HG02973 (cell line): ENCODE results near the gene ATP10B.
"Not testable (repeated sequence)": the region's sequence is repeated elsewhere in the genome, so short reads cannot be mapped to it uniquely, and the experiment has no call there.

Source experiments
- ATAC-seq: cut with Tn5 transposase; IDR thresholded peaks from one replicate; pipeline ENCODE4 v1.9.1; 2021; ENCODE audit warnings: moderate library complexity; ENCODE audit not compliant: unreplicated experiment

Gene ATP10B

DNA sequence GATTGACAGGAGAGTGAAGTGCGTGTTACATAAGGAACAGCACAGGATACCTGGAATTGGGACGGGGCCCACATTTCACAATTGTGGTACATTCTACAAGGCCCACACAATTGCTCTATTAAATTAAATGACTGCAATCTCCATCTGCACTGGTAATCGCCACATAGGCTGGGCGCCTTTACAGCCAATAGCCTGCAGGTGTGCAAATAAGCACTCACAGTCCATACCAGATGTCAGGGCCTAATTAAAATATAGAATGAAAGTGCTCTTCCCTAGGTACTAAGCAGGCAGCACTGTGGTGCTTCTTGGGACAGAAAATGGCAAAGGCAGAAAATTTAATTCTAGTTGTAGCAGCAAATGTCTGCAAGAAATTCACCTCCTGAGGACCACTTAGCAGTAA lies 82.7 kb downstream of the ATP10B start:
- no peak for ATAC-seq

- ATAC-seq, result no peak
Observed at GRCh38 chr5:160767062-160767461, 84.9 kb downstream of the ATP10B start.

GRCh38 chr5:160760008-160760407 lies 92.0 kb downstream of the ATP10B start:
- ATAC-seq, result no peak

DNA sequence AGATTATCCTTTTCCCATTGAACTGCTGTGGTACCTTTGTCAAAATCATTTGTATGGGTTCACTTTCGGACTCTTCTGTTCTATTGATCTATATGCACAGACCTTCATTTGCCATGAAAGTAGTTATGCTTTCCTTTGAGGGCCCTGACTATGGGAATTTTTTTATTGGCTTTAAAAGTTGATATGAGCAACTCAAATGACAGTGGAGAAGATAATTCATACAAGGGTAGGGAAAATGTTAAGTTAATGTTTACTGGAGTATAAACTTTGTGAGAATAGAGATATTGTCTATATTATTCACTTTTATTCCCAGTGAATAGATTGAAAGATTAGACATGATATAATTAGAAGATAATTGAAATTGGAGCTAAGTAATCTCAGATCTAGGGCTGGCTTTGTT lies 94.8 kb downstream of the ATP10B start:
- no peak for ATAC-seq

GRCh38 chr5:160750938-160751657 lies 100.9 kb downstream of the ATP10B start:
- no peak for ATAC-seq

DNA sequence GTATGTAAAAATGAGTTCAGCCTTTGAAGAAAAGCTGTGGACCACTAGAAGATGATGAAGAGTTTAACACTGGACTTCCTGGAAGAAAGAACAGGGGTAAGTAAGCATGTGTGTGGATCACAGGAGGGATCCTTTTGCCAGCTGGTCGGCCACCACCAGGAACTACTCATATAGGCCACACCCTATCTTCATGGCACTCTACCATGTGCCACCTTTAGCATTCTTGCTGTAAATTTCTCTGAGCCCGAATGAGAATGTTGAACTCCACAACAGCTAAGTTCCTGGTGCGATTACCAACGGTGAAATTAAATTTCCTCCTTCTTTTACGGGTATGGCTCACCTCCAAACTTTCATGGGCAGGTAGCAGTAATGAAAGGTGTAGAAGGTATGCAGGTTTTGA lies 102.3 kb downstream of the ATP10B start:
- ATAC-seq, result no peak

DNA sequence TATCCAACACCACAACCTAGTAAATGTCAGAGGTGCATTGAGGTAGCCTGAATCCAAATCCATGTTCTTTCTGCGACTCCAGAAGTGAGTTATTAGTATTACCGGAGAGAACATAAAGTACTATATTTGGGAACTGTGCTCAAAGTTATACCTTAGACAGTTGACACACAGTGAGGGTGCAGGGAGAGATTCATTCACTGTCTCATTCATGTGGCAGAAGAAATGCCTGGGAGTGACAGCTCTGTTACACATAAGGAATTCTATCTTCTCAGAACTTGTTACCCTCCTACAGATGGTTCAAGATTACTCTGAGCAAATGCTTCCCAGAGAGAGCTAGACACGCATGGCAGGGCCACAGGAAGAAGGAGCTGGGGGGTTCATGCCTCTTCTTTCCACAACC lies 103.0 kb downstream of the ATP10B start:
- ATAC-seq, result no peak

DNA sequence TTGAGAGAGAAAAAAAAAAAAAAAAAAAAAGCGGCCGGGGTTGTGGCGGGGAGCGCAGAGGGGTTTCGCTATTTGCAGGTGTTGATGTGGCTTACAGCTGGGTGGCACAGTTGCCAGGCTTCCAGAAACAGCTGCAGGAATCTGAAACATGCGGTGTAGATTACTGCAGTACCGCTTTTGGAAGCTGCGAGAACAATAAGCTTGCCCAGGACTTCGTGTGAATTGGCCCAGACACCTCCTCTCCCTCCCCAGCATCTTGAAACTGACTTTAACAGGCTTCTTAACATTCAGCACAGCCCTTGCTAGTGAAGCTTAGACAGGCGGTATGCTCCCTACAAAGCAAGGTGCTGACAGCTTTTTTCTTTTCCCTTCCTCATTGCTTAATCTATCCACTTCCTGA lies 104.0 kb downstream of the ATP10B start:
- ATAC-seq, result no peak

DNA sequence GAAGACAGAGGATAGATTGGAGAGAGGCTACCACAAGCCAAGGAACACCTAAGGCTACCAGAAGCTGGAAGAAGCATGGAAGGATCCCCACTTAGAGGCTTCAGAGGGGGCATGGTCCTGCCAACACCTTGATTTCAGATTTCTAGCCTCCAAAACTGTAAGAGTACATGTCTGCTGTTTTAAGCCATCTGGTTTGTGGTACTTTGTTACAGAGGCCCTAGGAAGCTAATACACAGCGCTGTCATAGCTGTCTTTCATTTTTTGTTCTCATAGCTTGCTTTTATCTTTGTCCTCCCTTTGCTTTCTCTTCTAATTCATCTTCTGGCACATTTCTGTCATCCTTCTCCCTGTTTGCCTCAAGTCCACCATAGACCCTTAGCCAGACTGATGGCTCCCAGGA lies 104.5 kb downstream of the ATP10B start:
- ATAC-seq, result no peak

DNA sequence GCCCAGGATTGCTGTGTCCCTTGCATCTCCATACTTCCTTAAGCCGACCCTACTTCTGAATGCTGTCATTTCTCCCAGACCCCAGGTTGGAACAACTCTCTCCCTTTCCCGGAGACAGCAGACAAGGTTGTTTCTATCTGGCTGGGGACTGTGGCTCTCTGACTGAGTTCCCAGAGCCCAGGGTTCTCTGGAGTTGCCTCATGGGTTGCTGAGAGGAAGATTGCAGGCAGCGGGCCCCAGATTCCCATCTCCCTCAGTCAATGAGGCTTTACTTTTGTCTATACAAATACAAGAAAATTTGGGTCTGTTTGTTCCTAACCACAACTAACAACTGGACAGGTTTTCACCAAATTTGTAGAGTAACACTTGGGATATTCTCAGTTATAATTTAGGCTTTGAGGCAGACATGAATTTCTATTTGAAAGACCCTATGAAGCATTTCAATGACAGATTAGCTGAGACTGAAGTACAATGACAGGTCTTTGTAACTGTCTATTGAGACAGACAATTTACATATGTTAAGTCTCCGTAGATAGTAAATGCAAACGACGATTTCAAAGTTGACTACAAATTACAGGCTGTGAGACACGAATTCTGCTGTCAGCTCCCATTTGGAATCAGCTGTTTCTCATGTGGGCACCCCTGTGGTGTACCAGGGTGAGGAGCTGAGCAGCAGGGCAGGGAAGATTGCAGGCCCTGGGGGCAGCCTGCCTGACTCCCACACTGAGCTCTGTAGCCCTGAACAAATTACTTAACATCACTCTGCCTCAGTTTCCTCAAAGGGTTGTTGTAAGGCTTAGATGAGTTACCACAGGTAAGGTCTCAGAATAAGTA lies 107.5 kb downstream of the ATP10B start:
- ATAC-seq, result no peak

GRCh38 chr5:160743027-160743426 lies 109.0 kb downstream of the ATP10B start:
- ATAC-seq, result peak; percentile 52

GRCh38 chr5:160742446-160742845 lies 109.6 kb downstream of the ATP10B start:
- no peak for ATAC-seq

- ATAC-seq, result no peak
Observed at GRCh38 chr5:160727296-160727997, 124.6 kb downstream of the ATP10B start.

DNA sequence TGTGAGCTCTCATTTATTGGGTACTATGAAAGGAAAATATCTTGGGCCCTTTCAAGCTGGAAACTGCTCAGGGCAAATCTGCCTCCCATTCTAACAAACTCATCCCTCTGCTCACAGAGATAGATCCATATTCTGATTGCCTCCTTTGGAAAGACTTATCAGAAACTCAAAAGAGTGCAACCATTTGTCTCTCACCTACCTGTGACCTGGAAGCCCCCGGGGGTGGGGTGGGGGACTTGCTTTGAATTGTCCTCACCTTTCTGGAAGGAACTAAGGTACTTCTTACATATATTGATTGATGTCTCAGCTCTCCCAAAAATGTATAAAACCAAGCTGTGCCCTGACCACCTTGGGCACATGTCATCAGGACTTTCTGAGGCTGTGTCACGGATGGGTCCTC lies 125.3 kb downstream of the ATP10B start:
- ATAC-seq, result no peak

- no peak for ATAC-seq
Observed at GRCh38 chr5:160720822-160721221, 131.2 kb downstream of the ATP10B start.

- not testable (repeated sequence) for ATAC-seq
Observed at GRCh38 chr5:160715508-160715907, 136.5 kb downstream of the ATP10B start.

GRCh38 chr5:160703547-160704189 lies 148.3 kb downstream of the ATP10B start:
- no peak for ATAC-seq

DNA sequence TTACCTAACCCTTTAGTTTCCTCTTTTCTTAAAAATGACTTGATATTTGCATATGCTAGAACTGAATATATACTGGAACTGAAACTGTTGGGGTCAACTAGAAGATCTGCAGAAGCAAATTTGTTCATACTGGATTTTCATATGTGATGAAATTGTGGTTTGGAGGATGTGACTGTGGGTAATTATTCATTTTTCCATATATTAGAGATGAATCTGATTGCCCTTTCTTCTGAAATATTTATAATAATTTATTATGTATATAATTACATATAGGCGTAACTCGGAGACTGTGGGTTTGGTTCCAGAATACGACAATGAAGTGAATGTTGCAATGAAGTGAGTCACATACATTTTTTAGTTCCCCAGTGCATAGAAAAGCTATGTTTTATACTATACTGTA lies 149.1 kb downstream of the ATP10B start:
- ATAC-seq, result peak; percentile 98

DNA sequence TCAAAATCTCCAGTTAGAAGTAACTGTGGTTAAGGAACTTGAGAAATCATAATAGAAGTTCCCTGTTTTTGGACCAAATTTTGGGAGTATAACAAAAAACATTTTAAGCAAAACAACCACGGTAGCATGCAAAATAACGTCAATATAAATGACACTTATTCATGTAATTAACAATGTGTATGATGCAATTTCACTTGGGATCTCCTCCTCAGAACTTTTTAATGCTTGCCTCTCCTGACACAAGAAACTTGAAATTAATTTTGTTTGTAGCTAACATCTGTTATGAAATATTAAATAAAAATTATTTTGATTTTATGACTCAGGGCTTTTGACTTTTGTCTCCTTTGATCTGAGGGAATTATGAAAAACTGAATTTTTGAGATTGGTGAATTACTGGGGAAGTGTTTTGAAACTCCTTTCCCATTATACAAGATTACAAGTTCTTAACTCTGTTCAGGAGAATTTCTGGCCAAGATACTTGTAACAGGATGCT lies 149.7 kb downstream of the ATP10B start:
- ATAC-seq, result no peak

GRCh38 chr5:160701403-160701802 lies 150.6 kb downstream of the ATP10B start:
- ATAC-seq, result no peak

DNA sequence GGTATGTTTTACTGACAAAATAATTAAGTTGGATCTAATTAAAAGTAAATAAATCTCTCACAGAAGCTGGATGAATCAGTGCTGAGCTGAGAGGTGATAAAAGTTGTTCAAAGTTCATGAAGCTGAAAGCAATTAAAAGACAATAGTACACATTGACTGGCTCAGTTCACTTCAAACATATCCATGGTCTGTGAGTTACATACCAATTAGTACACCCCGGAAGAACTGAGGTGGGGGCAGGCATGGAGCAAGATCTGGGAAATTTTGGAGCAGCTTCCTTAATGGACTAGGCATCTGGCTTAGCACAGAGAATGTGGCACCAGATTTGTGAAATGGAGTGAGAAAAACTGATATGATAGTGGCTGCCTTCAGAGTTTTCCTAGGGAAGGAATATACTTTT lies 152.7 kb downstream of the ATP10B start:
- ATAC-seq, result no peak
